ENCODE measurements around the gene PLXNA1.

GRCh38 chr3:127031413-127031810 lies 48.5 kb downstream of the PLXNA1 start:
- TF ChIP-seq CTCF (IDR thresholded peaks at IDR 0.05; ENCODE audit: insufficient read depth, low read depth, low read length) (no peak), EZH2 (IDR thresholded peaks at IDR 0.05; ENCODE audit: insufficient read depth, low read length) (no peak)

Measured in astrocyte (in vitro differentiated cells and primary cell).